Spleen (tissue), 7 donors: Measurements from ENCODE around the gene USP17L25.
"Not testable (repeated sequence)": the region's sequence is repeated elsewhere in the genome, so short reads cannot be mapped to it uniquely, and the experiment has no call there.

ENCODE experiments used
- POLR2A ChIP-seq, 3 donors: fragments of 450-650 bp; IDR thresholded peaks; one replicate each; pipeline ENCODE4 v1.5.1; 2017; ENCODE audit warnings: antibody characterized with exemption in 3 of 3, mild to moderate bottlenecking in 1 of 3
- TF ChIP-seq, protein P1 (sequence below), 11 experiments: fragments of 200-600 bp in 7 of 11; fragments of 450-650 bp in 4 of 11; sonication (generic) in 4 of 11; IDR thresholded peaks in 8 of 11; conservative IDR thresholded peaks in 3 of 11; 1 replicate in 7 of 11; 2 replicates in 4 of 11; pipeline versions ENCODE4 v1.4.0 to v1.8.0; 2016 to 2021; ENCODE audit warnings: antibody characterized with exemption in 11 of 11, inconsistent platforms in 4 of 11, mild to moderate bottlenecking in 1 of 11
- donor health status: DM: no; HTN: no; CAD: no; lungs with moderate emphysema.
- donor health status: DM: no; HTN: no; CAD: no.
- donor health status: DM: no; HTN: no; CAD: no.

- TF ChIP-seq, protein P1, sequence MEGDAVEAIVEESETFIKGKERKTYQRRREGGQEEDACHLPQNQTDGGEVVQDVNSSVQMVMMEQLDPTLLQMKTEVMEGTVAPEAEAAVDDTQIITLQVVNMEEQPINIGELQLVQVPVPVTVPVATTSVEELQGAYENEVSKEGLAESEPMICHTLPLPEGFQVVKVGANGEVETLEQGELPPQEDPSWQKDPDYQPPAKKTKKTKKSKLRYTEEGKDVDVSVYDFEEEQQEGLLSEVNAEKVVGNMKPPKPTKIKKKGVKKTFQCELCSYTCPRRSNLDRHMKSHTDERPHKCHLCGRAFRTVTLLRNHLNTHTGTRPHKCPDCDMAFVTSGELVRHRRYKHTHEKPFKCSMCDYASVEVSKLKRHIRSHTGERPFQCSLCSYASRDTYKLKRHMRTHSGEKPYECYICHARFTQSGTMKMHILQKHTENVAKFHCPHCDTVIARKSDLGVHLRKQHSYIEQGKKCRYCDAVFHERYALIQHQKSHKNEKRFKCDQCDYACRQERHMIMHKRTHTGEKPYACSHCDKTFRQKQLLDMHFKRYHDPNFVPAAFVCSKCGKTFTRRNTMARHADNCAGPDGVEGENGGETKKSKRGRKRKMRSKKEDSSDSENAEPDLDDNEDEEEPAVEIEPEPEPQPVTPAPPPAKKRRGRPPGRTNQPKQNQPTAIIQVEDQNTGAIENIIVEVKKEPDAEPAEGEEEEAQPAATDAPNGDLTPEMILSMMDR (IDR thresholded peaks at IDR 0.05 in 8 of 11, conservative IDR thresholded peaks at IDR 0.05 in 3 of 11) = not testable (repeated sequence)
- TF ChIP-seq POLR2A (IDR thresholded peaks at IDR 0.05) = not testable (repeated sequence)
These were observed 33.1 kb downstream of the USP17L25 start, which contains the start of gene USP17L30 for GRCh38 chr4:9362829-9363228.
